GM12892 (cell line): ENCODE data around the gene PRDM13.

Experiments used
- POLR2AphosphoS5 ChIP-seq: IDR thresholded peaks from 2 replicates; pipeline ENCODE4 v1.6.1; 2011; ENCODE audit warnings: low read depth, low read length, control low read depth
- TAF1 ChIP-seq: IDR thresholded peaks from 2 replicates; pipeline ENCODE4 v1.6.1; 2011; ENCODE audit warnings: low read depth, mild to moderate bottlenecking, control low read depth, low read length, borderline replicate concordance

DNA sequence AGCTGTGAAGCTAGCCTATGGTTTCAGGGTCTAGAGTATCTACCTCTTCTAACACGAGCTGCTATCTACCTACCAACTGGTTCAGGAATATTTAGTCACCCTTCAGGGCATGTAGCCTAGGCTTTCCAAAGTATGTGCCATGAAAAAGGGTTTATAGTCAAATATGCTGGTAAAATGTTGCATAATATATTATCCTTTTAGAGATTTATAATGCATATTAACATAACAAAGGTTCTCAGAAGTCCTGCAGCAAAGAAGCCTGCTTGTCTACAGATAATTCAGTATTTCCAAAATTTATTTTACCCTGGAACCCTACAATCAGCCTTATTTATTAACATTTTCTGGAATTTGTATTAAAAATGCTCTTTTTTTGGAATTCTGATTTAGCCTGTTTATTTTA is 56.0 kb downstream of the PRDM13 start:
- TF ChIP-seq TAF1 (no peak), POLR2AphosphoS5 (no peak)
